Measurements from ENCODE around the gene PRIMA1.

Gene PRIMA1

DNA sequence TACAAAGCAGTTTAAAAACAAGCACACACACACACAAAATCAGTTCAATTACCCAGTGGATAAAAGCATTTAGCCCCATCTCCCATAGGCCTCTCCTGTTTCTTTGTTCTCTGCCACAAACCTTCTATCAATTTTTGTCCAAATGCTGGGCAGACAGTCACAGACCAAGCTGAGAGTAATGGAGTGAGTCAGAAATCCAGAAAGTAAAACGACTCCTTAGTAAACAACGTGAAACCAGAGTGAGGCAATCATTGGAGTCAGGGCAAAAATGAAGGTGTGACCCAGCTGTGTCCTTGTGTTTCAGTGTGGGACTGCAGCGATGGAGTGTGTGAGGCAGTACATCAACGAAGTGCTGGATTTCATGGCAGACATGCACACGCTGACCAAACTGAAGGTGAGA is 102.0 kb downstream of the PRIMA1 start:
- peaks cover 0 to 16% of the 10 kb centered on the region in 2 experiments for H3K27me3 ChIP-seq (ENCODE audit: control insufficient read depth in 1 of 2, insufficient read depth in 1 of 2, low read length in 2 of 2)

DNA sequence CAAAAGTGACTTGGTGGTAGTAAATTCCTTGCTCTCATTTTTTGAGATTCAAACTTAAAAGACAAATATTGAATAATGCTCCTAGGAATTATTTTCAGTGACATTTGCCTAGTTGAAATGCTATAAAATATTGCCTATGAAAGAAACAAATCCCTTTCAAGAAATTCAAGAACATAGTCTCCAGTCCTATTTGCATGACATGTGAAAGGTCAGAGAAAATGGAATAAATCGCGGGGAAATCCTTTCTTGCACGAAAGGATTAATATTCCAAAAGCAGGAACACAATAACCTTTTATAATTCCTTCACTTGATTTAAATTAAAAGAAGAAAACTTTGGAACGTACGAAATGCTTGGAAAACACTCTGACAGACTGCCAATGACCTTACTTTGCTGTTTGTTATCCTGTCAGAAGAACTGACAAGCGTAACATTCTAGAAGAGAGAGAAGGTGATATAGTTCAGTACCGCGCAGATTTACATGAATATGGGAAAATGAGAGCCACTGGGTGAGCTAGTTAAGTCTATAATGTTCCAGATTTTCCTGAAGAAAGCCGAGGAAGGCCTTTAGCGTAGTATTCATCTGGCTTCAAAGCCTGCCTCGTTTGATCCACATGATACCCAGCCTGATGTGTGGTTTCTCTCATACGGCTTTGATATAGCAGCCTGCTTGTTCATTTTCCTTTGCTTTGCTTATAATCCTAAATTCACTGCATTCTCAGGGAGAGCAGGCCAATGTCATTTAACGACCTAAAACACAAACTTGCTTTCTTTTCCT is 103.0 kb downstream of the PRIMA1 start:
- no peak for DNase-seq
- Histone ChIP-seq H3K4ac (ENCODE audit: low read depth in 1 of 2, low read length in 2 of 2) (no peak overlapping the region), H3K79me1 (replicated peaks; ENCODE audit: low read length, poor library complexity, severe bottlenecking) (no peaks in the 10 kb centered on the region), H3K27me3 (ENCODE audit: control insufficient read depth in 1 of 2, insufficient read depth in 1 of 2, low read length in 2 of 2) (peaks cover 0 to 12% of the 10 kb centered on the region in 2 experiments), H3K36me3 (ENCODE audit: control insufficient read depth in 1 of 2, insufficient read depth in 2 of 2, low read depth in 1 of 2, low read length in 2 of 2) (no peaks in the 10 kb centered on the region), H2BK5ac (ENCODE audit: low read depth, low read length, poor library complexity, severe bottlenecking) (no peak overlapping the region), H3K4me2 (ENCODE audit: low read length, poor library complexity, severe bottlenecking) (no peak overlapping the region), H3K27ac (ENCODE audit: low read length, poor library complexity, severe bottlenecking) (no peak overlapping the region), H2AFZ (ENCODE audit: low read depth, low read length) (no peak overlapping the region), H2BK15ac (ENCODE audit: low read depth, poor library complexity, severe bottlenecking) (no peak overlapping the region), H3K14ac (ENCODE audit: low read length in 2 of 2) (no peak overlapping the region), H4K8ac (ENCODE audit: low read length) (no peak overlapping the region), H3K18ac (ENCODE audit: low read depth in 1 of 2, low read length in 2 of 2) (no peak overlapping the region), H4K91ac (ENCODE audit: low read length) (no peak overlapping the region), H3K23ac (ENCODE audit: low read length in 2 of 2) (no peak overlapping the region), H3K9me3 (ENCODE audit: control insufficient read depth, low read length) (no peaks in the 10 kb centered on the region), H3K4me3 (ENCODE audit: insufficient read depth in 1 of 2, low read depth in 1 of 2, low read length in 2 of 2) (no peak overlapping the region), H3K4me1 (ENCODE audit: control insufficient read depth, insufficient read depth, low read depth, low read length) (no peaks in the 10 kb centered on the region), H2BK12ac (ENCODE audit: low read length in 2 of 2) (no peak overlapping the region), H3K9ac (ENCODE audit: low read length) (no peak overlapping the region), H2AK5ac (ENCODE audit: low read length, severe bottlenecking) (no peak overlapping the region), H2BK120ac (ENCODE audit: low read depth, low read length) (no peak overlapping the region)
- 78% methylated on average over 13 of the region's 13 CpGs for WGBS

More for the DNA sequence above, 102.0 kb downstream of the PRIMA1 start:
- no peak overlapping the region for H2BK120ac ChIP-seq (ENCODE audit: low read depth, low read length)
- H2BK15ac ChIP-seq (ENCODE audit: low read depth, poor library complexity, severe bottlenecking) = no peak overlapping the region
- H2AFZ ChIP-seq (ENCODE audit: low read depth, low read length) = no peak overlapping the region
- H3K4me1 ChIP-seq (ENCODE audit: control insufficient read depth, insufficient read depth, low read depth, low read length) = no peaks in the 10 kb centered on the region
- H2BK12ac ChIP-seq (ENCODE audit: low read length in 2 of 2) = no peak overlapping the region
- no peaks in the 10 kb centered on the region for H3K9me3 ChIP-seq (ENCODE audit: control insufficient read depth, low read length)
- no peaks in the 10 kb centered on the region for H3K79me1 ChIP-seq (replicated peaks; ENCODE audit: low read length, poor library complexity, severe bottlenecking)
- H2AK5ac ChIP-seq (ENCODE audit: low read length, severe bottlenecking) = no peak overlapping the region
- H3K23ac ChIP-seq (ENCODE audit: low read length in 2 of 2) = no peak overlapping the region
- H2BK5ac ChIP-seq (ENCODE audit: low read depth, low read length, poor library complexity, severe bottlenecking) = no peak overlapping the region
- 80% methylated on average over 5 of the region's 5 CpGs for WGBS
- H3K4me3 ChIP-seq (ENCODE audit: insufficient read depth in 1 of 2, low read depth in 1 of 2, low read length in 2 of 2) = no peak overlapping the region
- no peak overlapping the region for H3K27ac ChIP-seq (ENCODE audit: low read length, poor library complexity, severe bottlenecking)
- no peak overlapping the region for H3K9ac ChIP-seq (ENCODE audit: low read length)
- H3K4ac ChIP-seq (ENCODE audit: low read depth in 1 of 2, low read length in 2 of 2) = no peak overlapping the region
- H3K4me2 ChIP-seq (ENCODE audit: low read length, poor library complexity, severe bottlenecking) = no peak overlapping the region
- no peaks in the 10 kb centered on the region for H3K36me3 ChIP-seq (ENCODE audit: control insufficient read depth in 1 of 2, insufficient read depth in 2 of 2, low read depth in 1 of 2, low read length in 2 of 2)
- no peak overlapping the region for H4K8ac ChIP-seq (ENCODE audit: low read length)
- no peak for DNase-seq
- H3K14ac ChIP-seq (ENCODE audit: low read length in 2 of 2) = no peak overlapping the region
- no peak overlapping the region for H3K18ac ChIP-seq (ENCODE audit: low read depth in 1 of 2, low read length in 2 of 2)
- no peak overlapping the region for H4K91ac ChIP-seq (ENCODE audit: low read length)

DNA sequence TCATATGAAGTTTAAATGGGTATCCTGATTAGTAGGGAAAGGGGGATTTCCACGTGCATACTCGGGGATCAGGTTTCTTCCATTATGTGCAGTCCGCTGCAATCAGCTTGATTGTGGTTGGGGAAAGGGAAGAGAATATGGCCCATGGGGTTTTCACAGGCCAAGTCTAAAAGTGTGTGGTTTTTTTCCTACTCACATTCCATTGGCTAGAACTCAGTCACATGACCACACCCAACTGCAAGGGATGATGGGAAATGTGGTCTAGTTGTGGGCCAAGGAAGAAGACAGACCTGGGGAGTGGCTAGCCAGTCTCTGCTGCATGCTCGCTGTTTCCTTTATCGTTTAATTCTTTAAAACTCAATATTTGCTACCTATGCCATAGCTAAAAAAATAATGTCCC is 105.1 kb downstream of the PRIMA1 start:
- H3K4me3 ChIP-seq (ENCODE audit: insufficient read depth in 1 of 2, low read depth in 1 of 2, low read length in 2 of 2) = no peak overlapping the region
- no peaks in the 10 kb centered on the region for H3K4me1 ChIP-seq (ENCODE audit: control insufficient read depth, insufficient read depth, low read depth, low read length)
- 88% methylated on average over 3 of the region's 5 CpGs for WGBS
- no peak overlapping the region for H3K9ac ChIP-seq (ENCODE audit: low read length)
- no peak overlapping the region for H2AK5ac ChIP-seq (ENCODE audit: low read length, severe bottlenecking)
- H3K9me3 ChIP-seq (ENCODE audit: control insufficient read depth, low read length) = no peaks in the 10 kb centered on the region
- no peak overlapping the region for H4K8ac ChIP-seq (ENCODE audit: low read length)
- H3K27ac ChIP-seq (ENCODE audit: low read length, poor library complexity, severe bottlenecking) = no peak overlapping the region
- H2BK12ac ChIP-seq (ENCODE audit: low read length in 2 of 2) = no peak overlapping the region
- H3K27me3 ChIP-seq (ENCODE audit: control insufficient read depth in 1 of 2, insufficient read depth in 1 of 2, low read length in 2 of 2) = peaks cover 0 to 13% of the 10 kb centered on the region in 2 experiments
- DNase-seq = no peak
- no peak overlapping the region for H2BK15ac ChIP-seq (ENCODE audit: low read depth, poor library complexity, severe bottlenecking)
- no peaks in the 10 kb centered on the region for H3K36me3 ChIP-seq (ENCODE audit: control insufficient read depth in 1 of 2, insufficient read depth in 2 of 2, low read depth in 1 of 2, low read length in 2 of 2)
- no peak overlapping the region for H3K23ac ChIP-seq (ENCODE audit: low read length in 2 of 2)
- no peak overlapping the region for H4K91ac ChIP-seq (ENCODE audit: low read length)
- no peaks in the 10 kb centered on the region for H3K79me1 ChIP-seq (replicated peaks; ENCODE audit: low read length, poor library complexity, severe bottlenecking)
- H3K18ac ChIP-seq (ENCODE audit: low read depth in 1 of 2, low read length in 2 of 2) = no peak overlapping the region
- H3K14ac ChIP-seq (ENCODE audit: low read length in 2 of 2) = no peak overlapping the region
- H2AFZ ChIP-seq (ENCODE audit: low read depth, low read length) = no peak overlapping the region
- no peak overlapping the region for H3K4me2 ChIP-seq (ENCODE audit: low read length, poor library complexity, severe bottlenecking)
- H2BK120ac ChIP-seq (ENCODE audit: low read depth, low read length) = no peak overlapping the region
- H3K4ac ChIP-seq (ENCODE audit: low read depth in 1 of 2, low read length in 2 of 2) = no peak overlapping the region
- no peak overlapping the region for H2BK5ac ChIP-seq (ENCODE audit: low read depth, low read length, poor library complexity, severe bottlenecking)

DNA sequence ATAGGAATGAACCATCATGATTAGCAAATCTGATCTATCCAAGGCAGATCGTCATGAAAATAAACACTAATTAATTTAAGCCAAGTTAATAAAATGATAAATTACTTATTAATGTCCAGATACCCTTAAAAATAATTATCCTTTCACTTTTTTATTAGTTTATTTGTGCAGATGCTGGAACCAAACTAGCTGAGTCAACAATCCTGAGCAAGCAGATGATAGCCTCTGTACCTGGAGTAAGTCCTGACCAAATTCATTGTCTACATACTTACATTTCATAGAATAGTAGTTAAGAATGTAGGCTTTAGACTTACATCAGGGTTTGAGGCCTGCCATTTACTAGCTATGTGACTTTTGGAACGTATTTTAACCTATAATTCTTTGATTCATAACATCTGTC is 105.8 kb downstream of the PRIMA1 start:
- H3K23ac ChIP-seq (ENCODE audit: low read length in 2 of 2) = no peak overlapping the region
- H3K79me1 ChIP-seq (replicated peaks; ENCODE audit: low read length, poor library complexity, severe bottlenecking) = no peaks in the 10 kb centered on the region
- no peak overlapping the region for H3K27ac ChIP-seq (ENCODE audit: low read length, poor library complexity, severe bottlenecking)
- H4K8ac ChIP-seq (ENCODE audit: low read length) = no peak overlapping the region
- no peaks in the 10 kb centered on the region for H3K4me1 ChIP-seq (ENCODE audit: control insufficient read depth, insufficient read depth, low read depth, low read length)
- H3K4ac ChIP-seq (ENCODE audit: low read depth in 1 of 2, low read length in 2 of 2) = no peak overlapping the region
- H3K4me3 ChIP-seq (ENCODE audit: insufficient read depth in 1 of 2, low read depth in 1 of 2, low read length in 2 of 2) = no peak overlapping the region
- no peaks in the 10 kb centered on the region for H3K36me3 ChIP-seq (ENCODE audit: control insufficient read depth in 1 of 2, insufficient read depth in 2 of 2, low read depth in 1 of 2, low read length in 2 of 2)
- no peak overlapping the region for H2BK12ac ChIP-seq (ENCODE audit: low read length in 2 of 2)
- no peak overlapping the region for H4K91ac ChIP-seq (ENCODE audit: low read length)
- H3K27me3 ChIP-seq (ENCODE audit: control insufficient read depth in 1 of 2, insufficient read depth in 1 of 2, low read length in 2 of 2) = peaks cover 0 to 6% of the 10 kb centered on the region in 2 experiments
- DNase-seq = no peak
- H3K9me3 ChIP-seq (ENCODE audit: control insufficient read depth, low read length) = no peaks in the 10 kb centered on the region
- no peak overlapping the region for H2BK15ac ChIP-seq (ENCODE audit: low read depth, poor library complexity, severe bottlenecking)
- no peak overlapping the region for H3K9ac ChIP-seq (ENCODE audit: low read length)
- no peak overlapping the region for H3K14ac ChIP-seq (ENCODE audit: low read length in 2 of 2)
- H3K4me2 ChIP-seq (ENCODE audit: low read length, poor library complexity, severe bottlenecking) = no peak overlapping the region
- H3K18ac ChIP-seq (ENCODE audit: low read depth in 1 of 2, low read length in 2 of 2) = no peak overlapping the region
- H2BK5ac ChIP-seq (ENCODE audit: low read depth, low read length, poor library complexity, severe bottlenecking) = no peak overlapping the region
- no peak overlapping the region for H2AK5ac ChIP-seq (ENCODE audit: low read length, severe bottlenecking)
- no peak overlapping the region for H2AFZ ChIP-seq (ENCODE audit: low read depth, low read length)
- no peak overlapping the region for H2BK120ac ChIP-seq (ENCODE audit: low read depth, low read length)
- no CpG with 5 or more reads among the region's 2 CpGs for WGBS

All from mesenchymal stem cell (in vitro differentiated cells and primary cell).